ENCODE measurements around the gene MOSPD2.
A peak's percentile ranks its signal among the peaks of the same experiment; 100 is the strongest.

The MOSPD2 gene

GRCh38 chrX:14948691-14949090 is 75.5 kb downstream of the MOSPD2 start:
- TF ChIP-seq, protein P1, sequence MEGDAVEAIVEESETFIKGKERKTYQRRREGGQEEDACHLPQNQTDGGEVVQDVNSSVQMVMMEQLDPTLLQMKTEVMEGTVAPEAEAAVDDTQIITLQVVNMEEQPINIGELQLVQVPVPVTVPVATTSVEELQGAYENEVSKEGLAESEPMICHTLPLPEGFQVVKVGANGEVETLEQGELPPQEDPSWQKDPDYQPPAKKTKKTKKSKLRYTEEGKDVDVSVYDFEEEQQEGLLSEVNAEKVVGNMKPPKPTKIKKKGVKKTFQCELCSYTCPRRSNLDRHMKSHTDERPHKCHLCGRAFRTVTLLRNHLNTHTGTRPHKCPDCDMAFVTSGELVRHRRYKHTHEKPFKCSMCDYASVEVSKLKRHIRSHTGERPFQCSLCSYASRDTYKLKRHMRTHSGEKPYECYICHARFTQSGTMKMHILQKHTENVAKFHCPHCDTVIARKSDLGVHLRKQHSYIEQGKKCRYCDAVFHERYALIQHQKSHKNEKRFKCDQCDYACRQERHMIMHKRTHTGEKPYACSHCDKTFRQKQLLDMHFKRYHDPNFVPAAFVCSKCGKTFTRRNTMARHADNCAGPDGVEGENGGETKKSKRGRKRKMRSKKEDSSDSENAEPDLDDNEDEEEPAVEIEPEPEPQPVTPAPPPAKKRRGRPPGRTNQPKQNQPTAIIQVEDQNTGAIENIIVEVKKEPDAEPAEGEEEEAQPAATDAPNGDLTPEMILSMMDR (IDR thresholded peaks at IDR 0.05; ENCODE audit: low read depth, low read length, missing control alignments): no peak
- H3K4me3 ChIP-seq (ENCODE audit: low read depth, low read length): no peak overlapping the region
- no peaks in the 10 kb centered on the region for H3K36me3 ChIP-seq (replicated peaks)
- H3K27ac ChIP-seq: no peak overlapping the region
- in situ Hi-C loops (cut with HindIII; ENCODE audit: low pct_ligation_motif_present, low sequenced_read_pairs): no loop called here
- H3K27me3 ChIP-seq (replicated peaks): no peaks in the 10 kb centered on the region
- no peak for DNase-seq

DNA sequence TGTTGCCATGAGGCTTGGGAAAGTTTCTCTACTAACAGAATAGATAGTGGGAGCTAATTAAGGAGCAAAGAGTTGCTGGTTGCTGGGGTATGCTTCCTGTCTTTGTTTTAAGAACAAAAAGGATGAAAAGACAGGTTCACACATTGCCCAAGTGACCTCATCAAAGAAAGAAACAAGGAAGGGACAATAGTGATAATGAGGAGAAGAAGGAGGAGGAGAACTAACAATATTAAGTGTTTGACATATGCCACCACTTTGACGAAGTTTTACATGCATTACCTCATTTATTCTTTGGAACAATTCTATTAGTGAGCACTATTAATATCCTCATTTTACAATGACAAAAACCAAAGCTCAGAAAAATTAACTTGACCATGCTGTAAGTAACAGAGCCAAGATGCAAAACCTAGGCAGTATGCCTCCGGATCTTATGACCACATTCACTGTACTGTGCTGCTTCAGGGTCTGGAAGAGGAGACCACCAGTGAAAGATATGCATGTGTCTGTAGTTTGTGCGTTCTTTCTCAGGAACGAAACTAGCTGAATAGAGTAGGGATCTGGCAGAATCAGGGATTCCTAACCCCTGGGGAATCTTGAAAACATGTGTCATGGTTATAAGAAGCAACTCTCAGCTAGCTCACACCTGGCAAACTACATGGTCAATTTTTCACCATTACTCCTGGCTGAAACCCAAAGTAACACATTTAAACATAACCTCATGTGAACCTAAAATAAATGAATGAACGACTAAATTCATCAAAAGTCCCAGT is 83.8 kb downstream of the MOSPD2 start:
- no peaks in the 10 kb centered on the region for H3K27me3 ChIP-seq (replicated peaks)
- TF ChIP-seq, protein P1 (IDR thresholded peaks at IDR 0.05; ENCODE audit: low read depth, low read length, missing control alignments): no peak
- no peaks in the 10 kb centered on the region for H3K36me3 ChIP-seq (replicated peaks)
- no peak overlapping the region for H3K4me3 ChIP-seq (ENCODE audit: low read depth, low read length)
- H3K27ac ChIP-seq: no peak overlapping the region
- in situ Hi-C loops (cut with HindIII; ENCODE audit: low pct_ligation_motif_present, low sequenced_read_pairs): no loop called here
- no peak for DNase-seq

GRCh38 chrX:14963447-14964236 is 90.4 kb downstream of the MOSPD2 start:
- no peaks in the 10 kb centered on the region for H3K27me3 ChIP-seq (replicated peaks)
- TF ChIP-seq, protein P1 (IDR thresholded peaks at IDR 0.05; ENCODE audit: low read depth, low read length, missing control alignments): no peak
- in situ Hi-C loops (cut with HindIII; ENCODE audit: low pct_ligation_motif_present, low sequenced_read_pairs): no loop called here
- peak overlapping the region; percentile 32 for H3K27ac ChIP-seq
- H3K36me3 ChIP-seq (replicated peaks): no peaks in the 10 kb centered on the region
- DNase-seq: peak; percentile 9
- H3K4me3 ChIP-seq (ENCODE audit: low read depth, low read length): no peak overlapping the region

DNA sequence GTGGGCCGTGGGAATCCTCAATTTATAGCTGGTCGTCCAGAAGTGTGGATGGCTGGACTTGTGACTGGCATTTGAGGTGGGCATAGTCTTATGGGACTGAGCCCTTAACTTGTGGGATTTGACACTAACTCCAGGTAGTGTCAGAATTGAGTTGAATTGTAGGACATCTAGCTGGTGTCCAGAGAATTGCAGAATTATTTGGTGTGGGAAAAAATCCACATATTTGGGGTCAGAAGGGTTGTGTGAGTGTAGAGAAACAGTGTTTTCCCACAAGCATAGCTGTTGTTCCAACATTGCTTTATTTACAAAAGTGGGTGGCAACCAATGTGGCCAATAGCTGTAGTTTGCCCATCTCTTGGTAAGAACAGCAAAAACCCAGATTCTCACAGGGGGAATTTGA is 91.3 kb downstream of the MOSPD2 start:
- Histone ChIP-seq H3K27ac (no peak overlapping the region), H3K36me3 (replicated peaks) (no peaks in the 10 kb centered on the region)
- TF ChIP-seq, protein P1 (IDR thresholded peaks at IDR 0.05; ENCODE audit: low read depth, low read length, missing control alignments): peak; percentile 22

More for the DNA sequence above, 91.3 kb downstream of the MOSPD2 start:
- DNase-seq: peak; percentile 13
- in situ Hi-C loops (cut with HindIII; ENCODE audit: low pct_ligation_motif_present, low sequenced_read_pairs): no loop called here
- Histone ChIP-seq H3K27me3 (replicated peaks) (no peaks in the 10 kb centered on the region), H3K4me3 (ENCODE audit: low read depth, low read length) (no peak overlapping the region)

Measured in brain microvascular endothelial cell (primary cell).